OCI-LY3 (cell line): ENCODE measurements around the gene HOXA11.

ENCODE experiments used
- CTCF ChIP-seq: fragments of 200-600, 300-600 bp; sonication (generic); IDR thresholded peaks from 2 replicates; pipeline ENCODE4 v1.5.1; 2014; ENCODE audit warnings: antibody characterized with exemption, low read length, low read depth
- EZH2phosphoT487 ChIP-seq: fragments of 200-600 bp; shearing (Covaris generic); IDR thresholded peaks from 2 replicates; pipeline ENCODE4 v1.6.1; 2018; ENCODE audit warnings: antibody characterized with exemption, mixed run types, low read depth

- no peak for TF ChIP-seq CTCF
- no peak for TF ChIP-seq EZH2phosphoT487
Observed at GRCh38 chr7:27229448-27229847, 44.4 kb upstream of the HOXA11 start.
